NCI-H82 (cell line): ENCODE measurements around the gene AMOTL2.

Experiments
- DNase-seq: peaks from one replicate; lab custom pipeline; 2025; lab: John Stamatoyannopoulos, UW

The AMOTL2 gene

GRCh38 chr3:134333522-134334181, 40.6 kb downstream of the AMOTL2 start:
- peak; percentile 77 for DNase-seq

- DNase-seq = no peak
Observed at GRCh38 chr3:134332344-134332743, 41.9 kb downstream of the AMOTL2 start.

GRCh38 chr3:134331811-134332199, 42.4 kb downstream of the AMOTL2 start:
- DNase-seq = no peak

GRCh38 chr3:134330883-134331810, 43.1 kb downstream of the AMOTL2 start:
- no peak for DNase-seq

DNA sequence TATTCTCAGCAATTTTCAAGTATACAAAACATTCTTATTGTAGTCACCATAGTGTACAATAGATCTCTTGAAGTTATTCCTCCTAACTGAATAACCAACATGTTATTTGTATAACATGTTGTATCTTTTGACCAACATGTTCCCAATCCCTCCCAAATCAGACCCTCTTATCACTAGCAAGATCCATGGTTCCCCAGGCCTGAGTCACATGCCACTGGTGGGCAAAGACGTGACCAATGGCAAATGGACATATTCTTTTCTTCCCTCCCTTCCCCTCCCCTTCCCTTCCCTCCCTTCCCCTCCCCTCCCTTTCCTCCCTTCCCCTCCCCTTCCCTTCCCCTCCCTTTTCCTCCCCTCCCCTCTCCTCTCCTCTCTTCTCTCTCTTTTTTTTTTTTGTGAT, 45.4 kb downstream of the AMOTL2 start:
- DNase-seq = no peak

- no peak for DNase-seq
Observed at GRCh38 chr3:134328147-134328591, 46.1 kb downstream of the AMOTL2 start.

DNA sequence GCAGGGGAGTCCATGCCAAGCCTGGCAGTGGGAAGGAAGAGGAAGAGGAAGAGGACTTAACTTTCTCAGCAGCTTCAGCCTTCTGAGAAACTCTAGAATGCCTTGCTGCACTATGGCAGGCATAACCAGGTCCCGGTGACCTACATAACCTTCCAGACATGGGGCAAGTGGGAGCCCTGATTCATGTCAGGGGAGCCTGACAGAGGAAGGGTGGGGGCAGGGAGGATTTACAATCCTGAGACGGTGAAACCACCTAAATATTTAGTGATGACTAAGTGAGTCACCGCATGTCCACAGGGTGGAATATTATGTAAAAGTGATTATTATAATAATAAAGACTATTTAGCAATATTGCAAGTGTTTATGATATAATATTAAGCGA, 46.7 kb downstream of the AMOTL2 start:
- DNase-seq = no peak

DNA sequence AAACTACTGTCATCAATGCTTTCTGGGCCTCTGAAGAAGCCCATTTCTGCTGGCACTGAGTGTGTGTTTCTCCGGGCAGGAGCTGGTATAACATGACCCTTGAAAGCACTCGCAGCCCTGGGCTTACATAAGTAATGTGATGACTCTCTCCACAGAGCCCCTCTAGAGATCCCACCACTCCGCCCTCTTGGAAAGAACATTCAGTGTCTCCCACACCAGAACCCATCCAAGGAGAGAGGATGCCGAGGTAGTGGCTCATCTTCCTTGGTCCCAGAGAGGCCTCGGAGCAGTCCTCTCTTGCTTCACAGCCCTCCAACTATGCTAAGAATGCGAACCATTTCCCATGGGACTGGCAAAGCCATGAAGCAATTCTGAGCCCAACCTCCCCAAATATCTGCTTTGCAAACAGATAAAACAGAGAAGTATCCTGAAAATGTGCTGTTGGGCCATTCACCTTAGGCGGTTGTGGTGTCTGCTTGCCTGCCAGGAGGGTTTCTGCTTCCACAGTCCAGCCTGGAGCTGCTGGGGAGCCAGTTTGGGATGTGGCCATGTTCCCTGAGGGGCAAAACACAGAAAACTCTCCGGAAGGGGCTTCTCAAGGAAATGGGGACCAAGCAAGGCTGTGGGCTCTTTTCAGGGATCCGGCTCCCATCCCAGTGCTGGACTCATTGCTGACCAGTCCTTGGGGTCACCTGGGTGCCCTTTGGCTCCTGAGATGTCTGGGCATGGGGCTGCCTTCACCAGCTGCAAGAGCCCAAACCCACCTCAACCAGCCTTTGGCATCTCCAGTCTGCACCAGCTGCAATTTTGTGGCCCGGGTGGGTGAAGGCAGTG, 47.3 kb downstream of the AMOTL2 start:
- DNase-seq = no peak

GRCh38 chr3:134326126-134326525, 48.1 kb downstream of the AMOTL2 start:
- DNase-seq = no peak

- no peak for DNase-seq
Observed at GRCh38 chr3:134325706-134326105, 48.5 kb downstream of the AMOTL2 start.

DNA sequence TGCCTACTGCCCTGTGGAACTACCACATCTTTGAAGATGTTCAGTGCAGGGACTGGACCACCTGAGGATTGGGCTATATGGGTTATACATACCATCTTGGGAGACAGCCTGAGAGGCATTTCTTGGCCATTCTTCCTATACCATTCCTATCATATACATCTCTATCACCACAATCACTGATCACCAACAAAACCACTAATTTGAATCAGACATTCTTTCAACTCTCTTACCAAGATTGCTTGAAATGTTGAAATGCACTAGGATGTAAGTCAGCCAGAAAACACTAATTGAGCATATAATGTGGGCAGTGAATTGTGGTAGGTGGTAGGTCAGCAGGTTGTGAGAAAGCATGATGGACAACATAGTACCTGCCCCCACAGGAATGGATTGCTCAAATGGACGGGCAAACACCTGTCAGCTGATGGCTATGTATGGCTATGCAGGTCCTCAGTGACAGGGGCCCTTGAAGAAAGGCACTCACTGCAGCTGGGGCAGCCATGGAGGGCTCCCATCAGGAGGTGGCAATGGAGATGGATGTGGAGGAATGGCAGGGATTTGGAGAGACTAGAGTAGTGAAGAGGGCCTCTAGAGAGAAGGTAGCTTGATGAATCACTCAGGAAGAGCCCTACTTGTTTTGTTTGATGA, 49.1 kb downstream of the AMOTL2 start:
- DNase-seq = no peak

DNA sequence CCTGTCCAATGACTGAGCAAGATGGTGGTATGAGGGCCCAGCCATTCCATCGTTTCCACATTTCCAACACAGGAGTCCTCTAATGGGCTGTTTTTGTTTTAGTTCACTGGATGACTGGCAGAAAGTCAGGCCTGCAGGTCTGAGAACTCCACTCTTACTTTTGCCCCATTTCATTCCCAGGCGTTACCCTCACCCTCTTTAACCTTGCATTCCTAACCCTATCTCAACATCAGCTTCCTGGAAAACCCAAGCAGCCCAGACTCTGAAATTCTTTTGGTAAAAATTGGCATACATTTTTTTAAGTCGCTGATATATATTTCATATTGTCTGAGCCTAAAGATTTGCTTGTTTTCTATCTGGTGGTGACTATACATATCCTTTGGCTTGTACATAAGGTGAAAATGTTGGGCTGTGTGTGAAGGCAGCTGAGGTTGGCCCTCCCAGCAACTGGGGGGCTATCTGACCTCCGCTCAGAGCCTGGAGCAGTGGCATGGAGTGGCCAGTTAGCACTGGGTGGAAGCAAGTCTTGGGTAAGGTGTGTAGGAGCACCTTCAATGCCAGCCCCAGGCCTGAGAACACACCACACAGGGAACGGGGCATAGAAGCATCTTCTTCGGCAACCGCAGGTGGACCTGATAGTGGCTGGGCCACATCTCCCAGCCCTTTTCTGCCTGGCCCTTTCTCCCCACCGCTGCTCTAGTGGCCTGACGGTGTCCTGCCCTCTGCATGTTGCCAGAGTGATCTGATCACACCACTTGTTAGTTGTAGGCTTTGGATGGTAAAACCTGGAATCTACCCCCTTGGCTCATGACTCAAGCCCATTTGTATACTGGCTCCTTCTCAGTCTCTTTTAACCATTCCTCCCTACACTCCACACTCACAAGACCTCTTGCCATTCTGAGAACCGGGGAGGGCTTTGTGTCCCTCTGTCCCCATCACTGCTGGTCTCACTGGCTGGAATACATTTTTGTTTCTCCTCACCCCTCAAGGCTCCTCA, 50.0 kb downstream of the AMOTL2 start:
- DNase-seq = no peak

- DNase-seq = no peak
Observed at GRCh38 chr3:134322286-134322685, 52.0 kb downstream of the AMOTL2 start.

DNA sequence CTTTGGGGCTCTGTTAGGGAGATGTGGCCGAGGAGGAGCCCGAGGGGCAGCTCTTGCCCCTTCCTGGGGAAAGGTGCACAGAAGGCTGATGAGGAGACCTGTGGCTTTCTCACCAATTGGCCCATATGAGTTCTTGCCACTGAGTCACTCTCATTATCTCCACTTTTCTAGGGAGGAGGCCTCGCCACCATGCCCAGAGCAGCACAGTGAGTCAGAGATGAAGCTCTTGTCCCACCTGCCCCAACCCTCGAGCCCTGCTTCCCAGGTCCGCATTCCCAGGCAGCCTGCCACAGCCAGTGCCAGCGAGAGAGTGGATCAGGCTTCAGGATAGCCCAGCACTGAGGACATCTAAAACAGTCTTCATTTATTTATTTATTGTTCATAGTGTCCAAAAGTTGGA, 53.5 kb downstream of the AMOTL2 start:
- DNase-seq = no peak

- no peak for DNase-seq
Observed at GRCh38 chr3:134319931-134320330, 54.3 kb downstream of the AMOTL2 start.

DNA sequence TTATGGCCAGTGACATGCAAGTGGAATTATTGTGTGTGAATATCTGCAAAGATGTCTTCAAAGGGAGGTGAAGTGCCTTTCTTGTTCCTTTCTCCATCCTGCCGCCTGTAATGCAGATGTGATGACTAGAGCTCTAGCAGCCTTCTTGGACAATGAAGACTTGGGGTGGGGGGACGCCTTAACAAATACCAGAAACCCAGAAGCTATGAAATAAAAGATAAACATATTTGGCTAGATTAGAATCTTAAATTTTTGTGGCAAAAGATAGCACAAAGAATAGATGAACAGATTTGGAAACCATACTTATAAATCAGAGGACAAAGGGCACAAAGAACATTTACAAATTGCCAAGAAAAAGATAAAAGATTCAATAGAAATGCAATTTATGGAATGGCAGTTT, 56.1 kb downstream of the AMOTL2 start:
- no peak for DNase-seq

DNA sequence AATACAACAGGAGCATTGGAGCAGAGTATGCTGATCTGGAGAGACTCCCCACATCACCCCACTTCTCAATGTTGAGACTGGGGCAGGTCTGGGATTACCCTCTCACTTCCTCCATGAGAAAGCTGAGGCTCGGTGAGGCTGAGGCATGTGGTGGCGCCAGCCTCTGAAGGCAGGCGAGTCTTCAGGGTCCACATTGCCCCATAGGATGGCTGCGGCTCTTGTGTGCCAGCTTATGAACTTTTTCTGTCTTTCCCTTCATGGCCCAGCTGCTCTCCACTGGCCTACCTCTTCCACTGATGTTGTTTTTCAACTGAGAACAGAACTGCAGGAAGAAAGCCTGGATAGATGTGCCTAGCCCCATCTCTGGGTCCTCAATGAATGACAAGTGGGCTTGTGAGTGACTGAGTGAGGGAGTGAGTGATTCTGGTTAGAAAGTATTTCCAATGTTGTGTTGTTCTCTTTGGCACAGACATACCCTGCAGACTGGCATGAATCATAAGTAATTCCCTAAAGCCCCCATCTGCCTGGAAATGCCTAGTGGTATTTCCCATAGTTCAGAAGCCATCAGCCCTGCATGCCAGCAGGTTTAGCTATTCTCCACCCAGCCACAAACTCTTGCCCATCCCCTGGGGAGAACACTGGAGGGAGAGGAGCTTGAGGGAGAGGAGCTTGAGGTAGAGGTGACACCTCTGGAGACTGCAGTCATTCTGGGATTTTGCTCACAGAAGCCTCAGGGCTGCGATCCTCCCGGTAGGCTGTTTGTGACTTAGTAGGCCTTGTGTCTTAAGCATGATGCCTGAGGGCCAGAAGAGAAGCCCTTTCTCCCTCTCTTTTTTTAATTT, 56.9 kb downstream of the AMOTL2 start:
- no peak for DNase-seq

GRCh38 chr3:134315286-134316106, 58.8 kb downstream of the AMOTL2 start:
- no peak for DNase-seq
